ENCODE data around the gene ATRN.

DNA sequence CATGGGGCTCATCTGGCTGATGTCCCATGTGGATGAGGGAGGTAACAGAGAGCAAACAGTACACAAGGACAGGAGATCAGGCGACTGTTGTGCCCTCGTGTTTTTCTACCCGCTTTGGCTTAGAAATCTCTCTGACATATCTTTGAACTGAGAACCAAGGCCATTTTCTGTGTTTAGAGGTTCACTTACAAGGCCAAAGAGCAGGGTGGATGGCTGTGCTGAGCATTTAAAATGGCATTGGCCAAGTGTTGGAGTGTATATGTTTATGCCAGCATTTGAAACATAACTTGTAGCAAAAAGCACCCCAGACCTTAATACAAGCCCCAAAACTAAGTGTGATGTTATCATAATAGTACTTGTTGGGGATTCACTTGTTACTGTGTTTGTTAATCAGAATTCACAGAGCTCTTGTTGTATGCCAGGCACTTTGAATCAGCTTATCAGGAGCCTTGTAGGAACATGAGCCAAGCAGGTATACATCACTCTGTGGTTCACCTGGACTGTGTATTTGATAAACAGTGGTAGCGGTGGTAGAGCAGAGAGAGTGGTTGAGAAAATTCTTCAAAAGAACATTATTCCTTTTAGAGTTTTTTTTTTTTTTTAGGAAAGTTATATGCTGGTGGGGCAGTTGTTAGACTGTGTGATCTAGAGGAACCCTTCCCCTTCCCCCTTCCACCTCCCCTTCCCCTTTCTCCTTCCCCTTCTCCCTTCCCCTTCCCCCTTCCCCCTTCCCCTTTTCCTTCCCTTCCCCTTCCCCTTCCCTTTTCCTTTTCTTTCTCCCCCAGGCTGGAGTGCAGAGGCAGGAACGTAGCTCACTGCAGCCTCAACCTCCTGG lies 71.3 kb downstream of the ATRN start:
- TF ChIP-seq, protein P1, sequence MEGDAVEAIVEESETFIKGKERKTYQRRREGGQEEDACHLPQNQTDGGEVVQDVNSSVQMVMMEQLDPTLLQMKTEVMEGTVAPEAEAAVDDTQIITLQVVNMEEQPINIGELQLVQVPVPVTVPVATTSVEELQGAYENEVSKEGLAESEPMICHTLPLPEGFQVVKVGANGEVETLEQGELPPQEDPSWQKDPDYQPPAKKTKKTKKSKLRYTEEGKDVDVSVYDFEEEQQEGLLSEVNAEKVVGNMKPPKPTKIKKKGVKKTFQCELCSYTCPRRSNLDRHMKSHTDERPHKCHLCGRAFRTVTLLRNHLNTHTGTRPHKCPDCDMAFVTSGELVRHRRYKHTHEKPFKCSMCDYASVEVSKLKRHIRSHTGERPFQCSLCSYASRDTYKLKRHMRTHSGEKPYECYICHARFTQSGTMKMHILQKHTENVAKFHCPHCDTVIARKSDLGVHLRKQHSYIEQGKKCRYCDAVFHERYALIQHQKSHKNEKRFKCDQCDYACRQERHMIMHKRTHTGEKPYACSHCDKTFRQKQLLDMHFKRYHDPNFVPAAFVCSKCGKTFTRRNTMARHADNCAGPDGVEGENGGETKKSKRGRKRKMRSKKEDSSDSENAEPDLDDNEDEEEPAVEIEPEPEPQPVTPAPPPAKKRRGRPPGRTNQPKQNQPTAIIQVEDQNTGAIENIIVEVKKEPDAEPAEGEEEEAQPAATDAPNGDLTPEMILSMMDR (IDR thresholded peaks at IDR 0.05; ENCODE audit: poor library complexity): no peak
- no peak for TF ChIP-seq EZH2 (IDR thresholded peaks at IDR 0.05; ENCODE audit: borderline replicate concordance)

All from hepatocyte (in vitro differentiated cells).